HG03460 (cell line): Measurements from ENCODE around the gene HDAC9.

Experiments used
- ATAC-seq: cut with Tn5 transposase; IDR thresholded peaks from one replicate; pipeline ENCODE4 v1.9.1; 2021; ENCODE audit not compliant: unreplicated experiment

The HDAC9 gene

DNA sequence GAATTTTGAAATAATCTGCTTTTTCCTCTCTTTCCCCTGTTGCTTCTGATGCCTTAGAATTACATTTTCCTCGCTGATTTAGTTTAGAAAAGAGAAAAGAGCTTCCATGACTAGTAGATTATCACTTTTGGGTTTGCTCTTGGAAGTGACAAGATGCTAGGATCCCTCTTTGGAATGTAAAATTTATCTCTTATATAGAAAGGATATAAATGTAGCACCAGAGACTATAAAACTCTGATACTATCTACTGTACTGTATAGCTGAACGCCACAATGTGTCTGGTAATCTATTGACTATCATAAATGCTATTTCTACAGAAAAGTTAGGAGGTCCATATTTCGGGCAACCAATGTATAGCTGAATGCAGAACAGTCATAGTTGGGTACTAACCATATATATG lies 1.1 kb upstream of the HDAC9 start:
- no peak for ATAC-seq

DNA sequence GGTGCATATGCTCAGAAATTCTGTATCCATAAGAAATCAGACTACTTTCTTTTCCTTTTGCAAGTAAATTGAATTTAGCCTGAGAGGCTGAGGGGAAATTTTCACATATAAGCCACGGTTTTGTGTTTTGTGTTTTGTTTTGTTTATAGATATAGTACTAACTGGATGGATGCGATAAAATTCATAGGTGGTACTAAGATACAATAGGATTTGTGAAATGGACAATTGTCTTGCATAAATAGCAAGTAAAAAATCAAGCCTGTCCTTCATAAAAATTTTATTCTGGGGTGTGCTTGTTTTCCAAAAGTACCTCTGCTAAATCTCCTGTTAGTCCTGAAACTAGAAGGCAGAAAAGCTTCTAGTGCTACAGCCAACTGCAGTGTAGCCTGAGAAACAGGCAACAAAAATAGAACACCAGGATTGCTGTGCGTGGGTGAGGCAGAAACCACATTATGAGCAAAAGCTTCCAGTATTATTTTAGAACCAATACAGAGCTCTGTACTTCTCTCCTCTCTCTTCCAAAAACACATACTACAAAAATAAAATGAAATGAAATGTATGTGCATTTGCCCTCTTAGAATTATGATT lies 634 bp upstream of the HDAC9 start:
- ATAC-seq, result no peak

DNA sequence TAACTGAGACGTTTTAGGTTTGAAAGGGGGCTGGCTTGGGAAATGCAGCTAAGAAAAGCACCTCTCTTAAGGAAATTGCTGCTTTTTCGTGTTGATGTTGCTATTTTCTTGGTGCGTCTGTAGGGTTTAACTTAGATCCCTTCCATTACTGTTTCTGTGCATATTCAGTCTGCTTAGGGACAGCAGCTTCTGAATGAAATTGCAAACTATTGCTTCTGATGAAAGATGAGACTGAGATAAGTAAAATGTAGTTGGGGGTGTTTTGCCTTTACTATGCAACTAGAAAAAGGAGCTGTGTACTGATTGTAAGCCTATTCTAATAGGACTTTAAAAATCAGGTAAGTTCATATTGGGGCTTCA lies 772 bp downstream of the HDAC9 start:
- no peak for ATAC-seq

DNA sequence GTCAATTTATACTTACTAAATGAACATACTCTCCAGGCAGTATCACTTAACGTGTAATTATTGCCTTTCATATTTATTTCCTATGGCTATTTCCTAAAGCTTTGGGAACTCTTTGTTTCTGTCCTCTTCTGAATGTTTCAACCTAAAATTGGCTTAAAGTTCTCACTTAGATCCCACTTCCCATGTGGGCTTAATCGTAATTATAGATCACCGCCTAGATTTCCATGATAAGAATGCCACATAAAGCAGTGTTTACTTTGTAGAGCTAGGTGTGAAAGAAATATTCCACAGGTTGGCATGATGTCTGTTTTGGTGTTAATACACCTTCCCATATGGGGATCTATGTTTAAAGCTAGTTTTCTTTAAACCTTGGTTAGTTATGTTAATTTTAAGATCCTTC lies 1.5 kb downstream of the HDAC9 start:
- no peak for ATAC-seq

DNA sequence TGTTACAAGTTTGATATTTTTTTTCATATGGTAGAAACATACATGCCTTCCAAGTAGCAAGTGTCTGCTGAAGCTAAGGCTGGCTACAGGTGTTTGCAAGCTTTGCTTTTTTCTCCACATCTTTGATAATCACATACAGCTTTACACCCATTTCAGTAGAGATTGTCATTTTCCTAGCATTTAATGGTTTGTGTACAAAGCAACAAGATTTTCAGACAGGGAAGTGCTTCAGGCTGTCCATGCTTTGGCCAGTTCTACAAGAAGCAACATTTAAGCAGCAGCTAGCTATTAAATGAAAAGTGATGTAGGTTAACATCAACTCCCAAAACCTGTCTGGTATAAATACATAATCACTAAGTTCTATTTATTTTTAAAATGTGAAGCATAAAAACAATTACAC lies 2.3 kb downstream of the HDAC9 start:
- ATAC-seq, result no peak

DNA sequence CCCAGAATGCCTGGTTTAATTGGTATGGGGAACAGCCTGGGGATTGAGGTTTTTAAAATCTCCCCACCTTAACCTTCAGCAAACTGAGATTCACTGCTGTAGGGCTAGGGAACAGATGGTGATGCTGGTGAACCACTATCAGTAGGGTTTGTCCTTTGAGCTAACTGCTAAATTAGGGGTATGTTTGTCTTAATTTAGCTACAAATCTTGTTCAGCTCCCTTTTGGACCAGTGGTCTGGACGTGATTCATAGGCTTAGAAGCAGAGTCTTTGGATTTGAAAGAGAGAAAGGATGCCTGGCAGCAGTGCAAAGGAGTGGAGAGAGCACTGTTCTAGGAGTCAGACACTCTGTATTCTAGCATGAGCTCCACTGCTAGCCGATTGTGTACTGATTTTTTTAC lies 2.8 kb downstream of the HDAC9 start:
- ATAC-seq, result no peak

DNA sequence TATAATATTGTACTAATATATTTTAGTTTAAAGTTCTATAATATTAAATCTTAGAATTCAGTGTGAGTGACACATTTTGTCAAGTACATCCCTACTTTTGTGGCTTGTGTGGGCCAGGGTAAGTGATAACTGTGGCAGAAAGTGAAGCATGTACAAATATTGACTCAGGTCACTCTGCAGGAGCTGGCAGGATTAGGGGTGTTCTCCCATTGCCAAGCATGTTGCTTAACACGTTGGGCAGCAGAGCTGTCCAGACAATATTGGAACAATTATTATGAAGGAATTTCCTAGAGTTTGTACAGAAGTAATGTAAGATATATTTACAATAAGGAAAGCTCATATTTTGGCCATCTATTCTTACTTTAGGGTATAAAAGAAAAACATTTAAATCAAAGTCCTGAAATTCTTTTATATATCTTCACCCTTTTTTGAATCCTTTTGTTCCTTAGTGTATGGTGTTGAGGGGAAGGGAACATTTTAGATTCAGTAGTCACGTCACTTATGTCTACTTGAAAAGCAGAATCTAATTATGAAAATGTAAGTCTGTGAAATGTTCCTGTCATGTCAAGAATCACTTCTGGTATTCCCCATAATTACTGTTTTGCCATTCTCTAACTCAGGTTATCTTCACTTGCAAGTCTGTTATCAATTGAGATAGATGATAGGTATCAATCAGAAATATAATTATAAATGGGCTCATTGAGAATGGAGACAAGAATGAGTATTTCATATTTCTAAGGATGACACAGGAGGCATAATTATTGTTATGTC lies 4.0 kb downstream of the HDAC9 start:
- no peak for ATAC-seq

DNA sequence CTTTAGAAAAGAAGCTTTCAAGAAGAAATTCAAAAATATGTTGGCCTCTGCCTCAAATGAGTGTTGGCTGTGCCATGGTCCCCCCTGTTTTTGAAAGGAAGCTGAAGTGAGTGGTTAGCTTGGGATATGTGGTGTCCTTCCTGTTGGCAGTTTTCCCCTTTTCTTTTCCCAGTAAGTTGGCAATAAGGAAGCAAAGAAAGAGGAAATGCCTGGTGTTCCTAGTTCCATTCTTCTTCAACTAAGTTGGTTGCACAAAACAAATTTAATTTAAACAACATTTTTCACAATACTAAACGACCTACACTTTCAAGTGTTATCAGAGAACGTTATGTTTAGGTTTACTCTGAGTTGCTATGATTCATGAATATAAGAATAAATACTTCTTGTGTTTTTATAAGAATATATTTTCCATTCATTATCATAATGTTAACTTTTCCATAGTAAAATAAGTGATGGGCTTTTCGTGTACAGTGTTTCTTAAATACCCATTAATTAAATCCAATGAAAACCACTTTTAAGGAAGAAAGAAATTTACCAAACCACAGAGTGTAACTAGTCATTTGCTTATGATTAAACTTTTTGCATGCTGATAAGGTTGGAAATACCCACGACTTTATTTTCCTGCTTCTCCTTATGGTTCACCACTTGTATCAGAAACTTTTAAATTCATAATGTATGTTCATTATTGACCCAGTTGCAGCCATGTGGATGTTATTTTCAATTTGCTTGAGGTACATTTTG lies 7.7 kb downstream of the HDAC9 start:
- ATAC-seq, result no peak

DNA sequence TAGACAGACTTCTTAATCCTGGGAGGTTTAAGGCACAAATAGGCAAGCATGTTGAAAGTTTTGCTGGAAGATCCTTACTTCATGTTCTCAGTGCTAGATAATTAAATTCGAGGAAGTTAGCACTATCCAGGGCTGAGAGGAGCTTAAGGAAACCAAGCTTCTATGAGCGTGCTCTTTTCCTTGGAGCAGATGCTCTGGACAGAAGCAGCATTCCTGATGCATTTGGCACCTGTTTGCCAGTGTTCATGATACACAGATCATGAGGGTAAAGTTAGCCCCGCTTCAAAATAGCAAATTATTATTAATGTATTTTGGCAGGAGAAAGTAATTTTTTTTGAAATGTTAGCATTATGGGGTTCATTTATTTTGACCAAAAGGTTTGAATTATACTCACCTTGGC lies 9.4 kb downstream of the HDAC9 start:
- ATAC-seq, result no peak

DNA sequence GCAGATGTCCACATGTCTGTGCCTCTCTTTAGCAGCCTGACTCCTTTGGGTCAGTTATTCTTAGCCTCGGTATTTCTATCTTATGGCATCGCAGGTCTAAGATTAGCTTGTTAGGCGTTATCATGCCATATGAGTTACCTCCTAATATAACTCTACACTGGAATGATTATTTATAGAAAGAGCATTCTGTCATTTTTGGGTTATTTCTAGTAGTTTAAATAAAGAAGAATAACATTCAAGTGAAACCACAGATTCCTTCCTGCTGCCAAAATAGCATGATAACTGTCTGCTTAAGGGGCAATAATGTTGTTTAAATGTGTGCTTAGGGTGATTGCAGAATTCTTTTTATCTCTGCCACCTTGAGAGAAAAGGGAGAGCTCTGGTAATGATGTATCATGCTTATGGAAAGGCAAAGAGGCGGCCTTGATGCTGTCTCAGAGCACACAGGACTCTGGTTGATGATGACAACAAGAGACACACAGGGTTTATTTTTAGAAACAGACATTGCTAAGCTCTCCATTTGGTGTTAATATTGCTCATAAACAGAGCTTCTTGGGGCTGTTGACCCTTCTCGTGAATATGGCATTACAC lies 10.4 kb downstream of the HDAC9 start:
- ATAC-seq, result peak; percentile 34

DNA sequence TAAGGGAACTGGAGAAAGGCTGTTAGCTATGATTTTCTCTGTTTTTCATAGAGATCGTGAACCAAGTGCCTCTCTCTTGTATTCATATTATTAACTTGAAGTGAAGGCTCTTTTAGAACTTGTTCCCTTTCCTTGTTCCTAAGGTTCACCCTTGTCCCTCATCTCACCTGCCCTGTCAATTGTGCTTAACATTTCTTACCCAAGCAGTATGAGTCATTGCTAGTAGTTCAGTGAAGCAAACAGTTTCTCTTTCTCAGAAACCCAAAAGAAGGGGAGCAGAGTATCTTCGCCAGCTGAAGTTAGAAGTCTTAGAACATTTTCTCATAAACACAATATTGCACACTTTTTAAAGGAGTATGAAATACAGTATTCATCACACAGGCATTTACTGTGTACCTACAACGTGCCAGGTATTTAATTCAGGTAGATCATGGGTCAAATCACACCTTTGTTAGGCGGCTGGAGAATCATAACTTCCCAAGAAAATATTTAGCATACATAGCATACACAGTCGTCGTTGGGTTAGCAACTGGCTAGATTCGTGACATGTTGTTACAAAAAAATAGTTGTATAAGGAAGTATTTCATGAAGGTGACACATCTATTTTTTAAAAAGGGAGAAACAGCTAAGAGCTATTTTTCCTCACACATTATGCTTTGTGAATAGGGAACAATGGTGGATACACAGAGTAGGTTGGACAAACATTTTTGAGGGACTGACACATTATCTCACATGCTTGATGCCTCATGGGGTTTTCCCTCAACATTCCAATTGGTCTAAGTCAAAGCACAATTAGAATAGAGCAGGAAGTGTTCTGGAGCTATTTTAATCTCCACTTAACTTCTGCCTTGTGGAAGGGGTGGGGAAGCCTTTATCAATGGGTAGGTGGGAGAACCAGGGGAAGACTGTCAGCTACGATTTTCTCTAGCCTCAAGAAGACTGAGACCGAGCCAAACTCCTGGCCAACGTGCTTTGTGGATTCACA lies 13.2 kb downstream of the HDAC9 start:
- ATAC-seq, result peak; percentile 85

DNA sequence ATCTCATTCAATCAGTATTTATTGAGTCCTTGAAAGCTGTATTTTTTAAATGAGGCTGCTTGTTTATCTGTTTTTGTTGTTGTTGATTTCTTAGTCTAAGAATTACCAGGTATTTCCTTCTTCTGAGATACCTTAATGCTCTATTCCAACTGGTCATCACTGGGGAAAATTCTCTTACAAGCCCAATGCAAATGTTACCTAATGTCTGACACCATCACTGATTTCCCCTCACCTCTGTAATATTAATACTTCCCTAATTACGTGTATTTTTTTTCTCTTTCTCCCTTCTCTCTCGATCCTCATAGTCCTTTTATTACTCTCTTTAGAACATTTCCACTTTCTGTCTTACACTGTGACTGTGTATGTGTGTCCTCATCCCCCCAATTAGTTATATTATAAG lies 13.9 kb downstream of the HDAC9 start:
- no peak for ATAC-seq

DNA sequence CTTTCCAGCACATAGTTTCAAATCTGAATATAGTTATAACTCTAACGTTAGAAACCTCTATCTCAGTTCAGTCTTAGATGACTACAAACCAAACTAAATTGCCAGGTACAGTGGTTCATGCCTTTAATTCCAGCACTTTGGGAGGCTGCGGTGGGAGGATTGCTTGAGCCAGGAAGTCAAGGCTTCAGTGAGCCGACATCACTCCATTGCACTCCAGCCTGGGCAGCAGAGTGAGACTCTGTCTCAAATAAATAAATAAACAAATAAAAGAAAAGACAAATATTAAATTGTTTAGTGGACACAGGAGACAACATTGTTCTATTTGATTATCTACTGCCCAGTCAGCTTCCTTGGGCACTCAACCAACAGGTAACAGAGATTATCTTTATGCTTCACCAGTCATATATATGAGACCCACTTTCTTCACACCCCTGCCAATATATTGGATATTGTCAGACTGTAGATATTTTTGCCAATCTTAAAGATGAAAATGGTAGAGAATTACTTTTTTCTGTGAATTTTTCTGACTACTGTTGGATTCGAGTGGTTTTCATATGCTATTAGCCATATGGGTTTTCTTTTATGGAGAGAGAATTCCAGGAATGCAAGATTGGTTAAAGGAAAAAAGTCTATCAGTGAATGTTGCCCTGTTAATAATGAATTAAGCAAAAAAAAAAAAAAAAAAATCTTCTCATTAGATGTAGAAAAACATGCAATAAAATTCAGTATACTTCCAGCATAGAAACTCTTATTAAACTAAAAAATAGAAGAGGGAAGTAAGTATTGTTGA lies 16.0 kb downstream of the HDAC9 start:
- no peak for ATAC-seq

DNA sequence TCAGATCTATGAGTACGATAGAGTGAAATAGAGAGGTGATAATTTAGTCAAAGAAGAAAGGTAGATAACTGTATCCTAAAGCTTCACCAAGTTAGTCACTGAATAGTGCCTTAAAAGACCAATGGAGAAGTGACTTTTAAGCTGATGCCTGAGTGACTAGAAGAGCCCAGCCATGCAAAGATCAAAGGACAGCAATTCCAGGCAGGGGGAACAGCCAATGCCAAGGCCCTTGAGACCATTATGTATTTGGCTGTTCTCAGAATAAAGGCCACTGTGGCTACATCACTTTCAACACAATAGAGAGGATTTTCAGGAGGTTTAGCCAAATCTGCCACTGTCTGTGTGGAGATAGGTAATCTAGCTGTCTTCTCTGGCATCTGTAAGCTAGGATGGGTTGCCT lies 17.8 kb downstream of the HDAC9 start:
- ATAC-seq, result no peak

DNA sequence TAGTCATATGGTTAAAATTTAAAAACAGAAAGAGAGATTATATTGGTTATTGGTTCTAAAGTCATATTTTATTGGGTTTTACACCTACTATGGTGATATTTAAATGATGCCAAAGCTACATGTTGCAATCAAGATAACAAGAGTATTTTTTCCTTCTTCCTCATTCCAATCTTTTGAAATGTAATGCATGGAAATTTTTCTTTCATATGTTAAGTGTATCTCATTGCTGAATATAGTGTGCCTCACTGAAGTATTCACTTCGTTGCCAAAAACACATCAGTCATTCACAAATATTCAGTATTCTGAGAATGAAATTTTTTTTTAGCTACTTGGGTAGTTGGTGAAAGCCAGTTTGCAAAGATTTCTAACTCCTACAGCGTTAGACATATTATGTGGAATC lies 19.5 kb downstream of the HDAC9 start:
- no peak for ATAC-seq

DNA sequence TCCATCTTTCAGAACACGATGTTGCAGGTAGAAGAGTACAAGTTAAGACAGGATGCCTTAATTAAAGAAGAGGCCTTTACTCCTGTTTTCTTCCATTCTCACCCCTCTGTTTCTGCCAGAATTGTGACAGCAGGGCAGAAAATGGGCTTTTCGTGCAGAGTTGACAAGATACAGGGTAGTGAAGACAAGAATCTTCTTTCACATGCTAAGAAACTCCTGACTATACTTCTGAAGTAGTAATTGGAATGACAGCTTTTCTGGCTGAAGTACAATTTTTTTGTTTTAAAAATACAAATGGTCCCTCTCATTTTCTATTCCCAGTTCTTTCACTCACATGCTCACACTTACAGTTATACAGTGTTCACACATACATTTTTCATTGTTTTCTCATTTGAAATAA lies 22.1 kb downstream of the HDAC9 start:
- no peak for ATAC-seq

DNA sequence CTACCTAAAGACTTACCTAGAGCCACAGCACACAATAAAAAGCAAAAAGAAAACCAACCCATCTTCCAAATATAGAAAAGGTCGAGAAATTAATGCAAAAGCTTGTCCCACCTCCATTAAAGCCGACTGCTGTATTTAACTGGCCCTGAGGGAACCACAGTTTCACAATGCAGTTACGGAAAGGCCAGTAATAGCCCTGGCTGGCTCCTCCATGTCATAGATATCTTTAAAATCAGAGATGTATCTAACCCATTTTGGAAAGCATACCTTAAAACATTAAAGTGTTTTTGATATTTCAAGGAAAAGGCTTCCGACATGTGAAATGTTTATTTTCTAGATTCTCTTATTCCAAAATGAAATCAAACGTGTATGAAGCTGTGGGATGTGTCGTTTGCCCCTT lies 23.0 kb downstream of the HDAC9 start:
- ATAC-seq, result no peak

DNA sequence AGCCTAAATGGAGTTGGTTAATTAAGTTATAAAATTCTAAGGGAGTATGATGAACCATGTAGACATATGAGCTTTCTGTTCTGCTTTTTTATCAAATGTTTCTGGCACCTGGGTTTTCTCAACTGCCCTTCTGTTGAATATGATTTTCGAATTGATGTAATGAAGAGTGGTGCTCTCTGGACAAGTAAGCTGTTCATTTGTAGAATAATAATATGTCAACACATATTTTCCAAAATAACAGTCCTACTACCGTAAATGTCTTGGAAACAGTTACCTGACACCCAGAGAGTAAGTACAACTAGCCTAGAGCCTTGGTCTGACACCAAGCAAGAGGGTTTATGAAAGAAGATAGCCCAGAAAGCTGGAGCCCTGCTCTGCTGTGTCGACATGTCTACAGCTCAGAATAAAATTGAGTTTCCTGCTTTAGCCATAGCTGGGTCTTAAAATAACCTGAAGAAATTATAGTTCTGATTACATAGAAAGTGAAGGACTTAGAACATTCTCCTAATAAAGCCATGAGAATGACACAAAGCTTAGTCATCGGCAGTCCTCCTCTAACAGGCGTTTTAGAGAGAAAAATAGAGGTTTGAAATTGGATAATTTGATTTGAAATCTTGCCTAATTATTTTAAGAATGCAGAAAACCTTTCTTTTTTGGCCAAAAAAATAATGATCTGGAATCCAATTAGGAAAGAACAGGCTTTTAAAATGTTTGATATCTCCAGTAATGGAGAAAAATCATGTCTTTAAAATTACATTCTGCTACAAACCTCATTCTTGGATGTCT lies 25.1 kb downstream of the HDAC9 start:
- peak; percentile 67 for ATAC-seq

DNA sequence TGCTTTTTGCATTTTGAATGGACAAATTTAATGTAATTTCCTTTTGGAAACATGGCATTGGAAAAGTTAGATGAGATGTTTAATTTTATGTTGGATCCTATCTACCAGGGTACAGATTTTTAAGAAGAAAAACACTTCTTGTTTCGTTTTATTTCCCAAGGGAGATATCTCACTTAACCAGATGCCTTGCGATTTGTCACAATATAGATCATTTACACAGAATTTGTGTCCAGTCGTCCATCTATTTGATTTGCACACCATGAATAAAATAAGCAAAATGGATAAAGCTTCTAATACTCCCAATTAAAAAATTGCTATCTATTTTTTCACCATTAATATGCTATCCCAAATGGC lies 25.7 kb downstream of the HDAC9 start:
- ATAC-seq, result no peak
